ENCODE results near the gene ZNHIT2.

ZNHIT2 gene

DNA sequence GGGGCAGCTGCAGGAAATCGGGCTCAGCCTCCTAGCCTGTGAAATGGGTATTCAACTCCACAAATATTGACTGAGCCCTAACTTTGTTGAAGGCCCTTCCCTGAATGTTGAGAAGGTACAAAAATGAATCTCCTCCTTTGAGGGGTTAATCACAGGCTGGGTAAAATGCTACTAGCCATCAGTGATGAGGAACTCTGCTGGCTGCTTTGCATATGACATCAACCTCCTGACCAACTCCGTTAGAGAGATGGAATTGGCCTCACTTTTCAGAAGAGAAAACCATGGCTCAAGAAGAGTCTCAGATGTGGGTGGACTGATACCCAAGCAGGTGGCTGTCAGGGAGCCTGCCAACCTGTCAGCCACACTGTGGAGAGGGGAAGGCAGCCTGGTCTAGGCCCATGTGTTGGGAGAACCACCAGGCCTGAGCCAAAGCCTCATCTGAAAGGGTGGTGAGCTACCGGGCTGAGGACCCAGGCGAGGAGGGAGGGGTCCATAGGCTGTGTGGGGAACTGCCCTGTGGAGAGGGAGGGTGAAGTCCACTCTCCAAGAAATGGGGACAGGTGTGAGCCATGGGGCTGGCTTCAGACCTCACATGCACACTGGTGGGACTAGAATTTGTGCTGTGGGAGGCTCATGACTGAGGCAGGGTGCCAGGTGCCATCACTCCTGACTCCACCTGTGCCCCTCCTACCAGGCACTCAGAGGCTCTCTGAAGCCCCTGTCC, 45.4 kb downstream of the ZNHIT2 start:
- no peak for DNase-seq (ENCODE audit: low read depth)

DNA sequence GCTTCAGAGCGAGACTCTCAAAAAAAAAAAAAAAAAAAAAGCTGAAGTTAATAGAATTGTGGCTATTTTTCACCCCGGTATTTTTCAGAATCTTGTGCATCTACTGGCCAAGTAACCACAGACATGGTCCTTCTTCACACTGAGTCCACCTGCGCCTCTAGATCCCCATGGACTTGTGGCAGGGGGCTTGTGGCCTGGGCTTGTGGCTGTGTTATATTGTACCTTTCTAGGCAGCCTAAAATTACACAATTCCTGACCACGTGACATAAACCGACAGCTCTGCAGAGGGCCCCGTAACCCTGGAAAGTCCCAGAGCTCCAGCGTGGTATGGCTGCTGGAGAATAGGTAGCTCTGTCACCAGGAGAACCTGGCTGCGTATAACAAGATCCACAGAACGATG, 48.3 kb downstream of the ZNHIT2 start:
- no peak for DNase-seq (ENCODE audit: low read depth)

DNA sequence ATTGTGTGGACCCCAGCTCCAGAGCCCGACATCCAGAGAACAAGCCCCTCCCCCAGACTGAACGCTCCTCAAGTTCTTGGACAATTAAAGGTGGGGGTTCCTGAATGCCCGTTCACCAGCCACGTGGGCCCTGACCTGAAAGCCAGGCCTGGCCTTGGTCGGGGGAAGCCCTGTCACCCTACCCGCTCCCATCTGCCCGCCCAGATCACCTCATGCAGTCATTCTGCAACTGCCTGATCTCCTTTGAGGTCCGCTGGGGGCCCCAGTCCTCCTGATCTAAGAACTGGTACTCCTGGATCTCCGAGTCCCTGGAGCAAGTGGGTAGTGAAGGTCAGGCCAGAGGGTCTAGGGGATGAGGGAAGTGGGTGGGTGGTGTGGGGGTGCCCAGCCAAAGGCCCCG, 50.1 kb downstream of the ZNHIT2 start:
- DNase-seq (ENCODE audit: low read depth) = no peak

DNA sequence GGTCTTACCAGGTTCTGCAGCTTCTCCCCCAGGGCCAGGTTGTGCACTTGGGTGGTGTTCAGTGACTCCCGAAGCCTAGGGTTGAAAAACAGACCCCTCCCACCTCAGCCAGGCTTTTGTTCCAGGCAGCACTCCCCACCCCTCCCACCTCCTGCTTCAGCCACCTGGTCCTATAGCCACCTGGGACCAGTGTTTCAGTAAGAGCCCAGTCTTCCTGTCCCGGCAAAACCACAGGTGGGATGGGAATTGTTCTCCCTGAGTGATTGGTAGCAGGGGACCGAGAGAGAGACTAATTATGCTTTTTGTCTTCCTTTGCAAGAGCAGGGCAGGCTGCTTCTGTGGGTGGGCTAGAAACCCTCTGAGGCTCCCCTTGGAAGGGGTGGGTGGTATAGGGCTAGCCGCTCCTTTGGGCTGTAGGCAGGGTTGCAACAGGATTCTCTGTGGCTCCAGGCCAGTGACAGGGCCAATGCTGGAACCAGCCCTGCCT, 50.7 kb downstream of the ZNHIT2 start:
- DNase-seq (ENCODE audit: low read depth) = no peak

Data from T follicular helper cell (primary cell).